ENCODE data around the gene DGKI.

Gene DGKI

GRCh38 chr7:137501562-137501961 is 345.2 kb downstream of the DGKI start:
- no peak for DNase-seq (ENCODE audit: low read depth, low spot score)
- no peak overlapping the region for H3K4me3 ChIP-seq (ENCODE audit: low read depth, low read length)
- TF ChIP-seq CTCF (IDR thresholded peaks at IDR 0.05; ENCODE audit: low read depth, low read length): no peak
- in situ Hi-C loops (cut with HindIII; ENCODE audit: low sequenced_read_pairs): no loop called here

- TF ChIP-seq CTCF (IDR thresholded peaks at IDR 0.05; ENCODE audit: low read depth, low read length): no peak
- in situ Hi-C loops (cut with HindIII; ENCODE audit: low sequenced_read_pairs): no loop called here
- no peak overlapping the region for H3K4me3 ChIP-seq (ENCODE audit: low read depth, low read length)
- no peak for DNase-seq (ENCODE audit: low read depth, low spot score)
Measured at GRCh38 chr7:137492889-137493288, 353.9 kb downstream of the DGKI start.

GRCh38 chr7:137489880-137490279 is 356.9 kb downstream of the DGKI start:
- TF ChIP-seq CTCF (IDR thresholded peaks at IDR 0.05; ENCODE audit: low read depth, low read length): no peak
- in situ Hi-C loops (cut with HindIII; ENCODE audit: low sequenced_read_pairs): no loop called here
- DNase-seq (ENCODE audit: low read depth, low spot score): no peak
- no peak overlapping the region for H3K4me3 ChIP-seq (ENCODE audit: low read depth, low read length)

- peak; percentile 29 for DNase-seq (ENCODE audit: low read depth, low spot score)
- H3K4me3 ChIP-seq (ENCODE audit: low read depth, low read length): no peak overlapping the region
- TF ChIP-seq CTCF (IDR thresholded peaks at IDR 0.05; ENCODE audit: low read depth, low read length): peak; percentile 36
- in situ Hi-C loops (cut with HindIII; ENCODE audit: low sequenced_read_pairs): no loop called here
Measured at GRCh38 chr7:137488038-137488437, 358.7 kb downstream of the DGKI start.

GRCh38 chr7:137485818-137486217 is 361.0 kb downstream of the DGKI start:
- TF ChIP-seq CTCF (IDR thresholded peaks at IDR 0.05; ENCODE audit: low read depth, low read length): no peak
- H3K4me3 ChIP-seq (ENCODE audit: low read depth, low read length): no peak overlapping the region
- in situ Hi-C loops (cut with HindIII; ENCODE audit: low sequenced_read_pairs): no loop called here
- no peak for DNase-seq (ENCODE audit: low read depth, low spot score)

GRCh38 chr7:137484326-137484725 is 362.4 kb downstream of the DGKI start:
- in situ Hi-C loops (cut with HindIII; ENCODE audit: low sequenced_read_pairs): no loop called here
- no peak for TF ChIP-seq CTCF (IDR thresholded peaks at IDR 0.05; ENCODE audit: low read depth, low read length)
- no peak overlapping the region for H3K4me3 ChIP-seq (ENCODE audit: low read depth, low read length)
- no peak for DNase-seq (ENCODE audit: low read depth, low spot score)

GRCh38 chr7:137482466-137482865 is 364.3 kb downstream of the DGKI start:
- in situ Hi-C loops (cut with HindIII; ENCODE audit: low sequenced_read_pairs): no loop called here
- peak; percentile 40 for DNase-seq (ENCODE audit: low read depth, low spot score)
- no peak overlapping the region for H3K4me3 ChIP-seq (ENCODE audit: low read depth, low read length)
- TF ChIP-seq CTCF (IDR thresholded peaks at IDR 0.05; ENCODE audit: low read depth, low read length): no peak

Measured in astrocyte of the spinal cord (primary cell).